Measurements from ENCODE around the gene KCNN1.
"Not testable (repeated sequence)": the region's sequence is repeated elsewhere in the genome, so short reads cannot be mapped to it uniquely, and the experiment has no call there.

Gene KCNN1

GRCh38 chr19:18016209-18016910, 49.5 kb downstream of the KCNN1 start:
- ATAC-seq, result no peak
- Mint-ChIP-seq H3K4me1 (peaks cover 72% of the 10 kb centered on the region), H3K4me3 (no peak overlapping the region), H3K36me3 (peaks cover 37% of the 10 kb centered on the region), H3K9me3 (no peaks in the 10 kb centered on the region), H3K27me3 (no peaks in the 10 kb centered on the region), H3K27ac (peak overlapping the region; percentile 79)

- H3K9me3 Mint-ChIP-seq, result peaks cover 4% of the 10 kb centered on the region
- peak overlapping the region; percentile 64 for H3K27ac Mint-ChIP-seq
- H3K36me3 Mint-ChIP-seq, result peaks cover 40% of the 10 kb centered on the region
- peaks cover 83% of the 10 kb centered on the region for H3K4me1 Mint-ChIP-seq
- no peaks in the 10 kb centered on the region for H3K27me3 Mint-ChIP-seq
- ATAC-seq, result no peak
- no peak overlapping the region for H3K4me3 Mint-ChIP-seq
Observed at GRCh38 chr19:18017275-18018083, 50.6 kb downstream of the KCNN1 start.

GRCh38 chr19:18020212-18021085, 53.5 kb downstream of the KCNN1 start:
- peaks cover 12% of the 10 kb centered on the region for H3K36me3 Mint-ChIP-seq
- peaks cover 77% of the 10 kb centered on the region for H3K4me1 Mint-ChIP-seq
- ATAC-seq, result no peak
- no peaks in the 10 kb centered on the region for H3K27me3 Mint-ChIP-seq
- peaks cover 4% of the 10 kb centered on the region for H3K9me3 Mint-ChIP-seq
- peak overlapping the region; percentile 97 for H3K27ac Mint-ChIP-seq
- H3K4me3 Mint-ChIP-seq, result no peak overlapping the region

GRCh38 chr19:18021121-18021755, 54.3 kb downstream of the KCNN1 start:
- peak; percentile 44 for ATAC-seq
- Mint-ChIP-seq H3K9me3 (peaks cover 4% of the 10 kb centered on the region), H3K27ac (peak overlapping the region; percentile 97), H3K27me3 (no peaks in the 10 kb centered on the region), H3K36me3 (peaks cover 7% of the 10 kb centered on the region), H3K4me1 (peaks cover 79% of the 10 kb centered on the region), H3K4me3 (peak overlapping the region; percentile 69)

GRCh38 chr19:18023622-18024251, 56.8 kb downstream of the KCNN1 start:
- peaks cover 7% of the 10 kb centered on the region for H3K36me3 Mint-ChIP-seq
- peak overlapping the region; percentile 70 for H3K4me3 Mint-ChIP-seq
- H3K9me3 Mint-ChIP-seq, result peaks cover 4% of the 10 kb centered on the region
- peak; percentile 90 for ATAC-seq
- peaks cover 68% of the 10 kb centered on the region for H3K4me1 Mint-ChIP-seq
- no peaks in the 10 kb centered on the region for H3K27me3 Mint-ChIP-seq
- peak overlapping the region; percentile 97 for H3K27ac Mint-ChIP-seq

GRCh38 chr19:18027151-18027550, 60.2 kb downstream of the KCNN1 start:
- Mint-ChIP-seq H3K27me3 (no peaks in the 10 kb centered on the region), H3K27ac (peak overlapping the region; percentile 97), H3K9me3 (peaks cover 3% of the 10 kb centered on the region), H3K36me3 (peaks cover 5% of the 10 kb centered on the region), H3K4me1 (peaks cover 46% of the 10 kb centered on the region), H3K4me3 (no peak overlapping the region)
- no peak for ATAC-seq

- Mint-ChIP-seq H3K27me3 (no peaks in the 10 kb centered on the region), H3K36me3 (no peaks in the 10 kb centered on the region), H3K27ac (no peak overlapping the region), H3K9me3 (no peaks in the 10 kb centered on the region), H3K4me3 (no peak overlapping the region), H3K4me1 (peaks cover 21% of the 10 kb centered on the region)
- ATAC-seq, result no peak
Observed at GRCh38 chr19:18029617-18030338, 62.9 kb downstream of the KCNN1 start.

GRCh38 chr19:18031401-18031800, 64.5 kb downstream of the KCNN1 start:
- not testable (repeated sequence) for H3K36me3 Mint-ChIP-seq, ATAC-seq, H3K27me3 Mint-ChIP-seq, H3K9me3 Mint-ChIP-seq, H3K4me3 Mint-ChIP-seq
- H3K4me1 Mint-ChIP-seq, result peaks cover 11% of the 10 kb centered on the region
- peak overlapping the region; percentile 55 for H3K27ac Mint-ChIP-seq

- peak overlapping the region; percentile 55 for H3K27ac Mint-ChIP-seq
- H3K4me3 Mint-ChIP-seq, H3K4me1 Mint-ChIP-seq, H3K27me3 Mint-ChIP-seq, ATAC-seq, H3K36me3 Mint-ChIP-seq, H3K9me3 Mint-ChIP-seq: not testable (repeated sequence)
Observed at GRCh38 chr19:18032102-18032501, 65.2 kb downstream of the KCNN1 start.

GRCh38 chr19:18041054-18041453, 74.1 kb downstream of the KCNN1 start:
- Mint-ChIP-seq H3K27ac (no peak overlapping the region), H3K4me3 (no peak overlapping the region), H3K4me1 (peaks cover 42% of the 10 kb centered on the region), H3K36me3 (no peaks in the 10 kb centered on the region), H3K27me3 (no peaks in the 10 kb centered on the region), H3K9me3 (peaks cover 3% of the 10 kb centered on the region)
- ATAC-seq, result no peak

- H3K27ac Mint-ChIP-seq, result peak overlapping the region; percentile 86
- H3K4me3 Mint-ChIP-seq, result peak overlapping the region; percentile 57
- H3K4me1 Mint-ChIP-seq, result peaks cover 53% of the 10 kb centered on the region
Observed at GRCh38 chr19:18043676-18044075, 76.8 kb downstream of the KCNN1 start.

GRCh38 chr19:18044825-18045304, 78.0 kb downstream of the KCNN1 start:
- Mint-ChIP-seq H3K36me3 (no peaks in the 10 kb centered on the region), H3K4me3 (peak overlapping the region; percentile 57), H3K27ac (peak overlapping the region; percentile 86), H3K27me3 (no peaks in the 10 kb centered on the region), H3K4me1 (peaks cover 54% of the 10 kb centered on the region), H3K9me3 (peaks cover 3% of the 10 kb centered on the region)
- ATAC-seq, result peak; percentile 99

More at GRCh38 chr19:18043676-18044075, 76.8 kb downstream of the KCNN1 start:
- ATAC-seq, result no peak
- no peaks in the 10 kb centered on the region for H3K36me3 Mint-ChIP-seq
- H3K27me3 Mint-ChIP-seq, result no peaks in the 10 kb centered on the region
- H3K9me3 Mint-ChIP-seq, result peaks cover 3% of the 10 kb centered on the region

- Mint-ChIP-seq H3K27me3 (no peaks in the 10 kb centered on the region), H3K4me3 (peak overlapping the region; percentile 57), H3K36me3 (no peaks in the 10 kb centered on the region), H3K27ac (peak overlapping the region; percentile 86), H3K4me1 (peaks cover 61% of the 10 kb centered on the region), H3K9me3 (peaks cover 3% of the 10 kb centered on the region)
- no peak for ATAC-seq
Observed at GRCh38 chr19:18045307-18046050, 78.6 kb downstream of the KCNN1 start.
